ENCODE results near the gene RAB3GAP1. TPM values are rescaled to one million over a fixed set of nuclear protein-coding genes. Genes with fewer than 3 reads are reported as not detected.

Gene RAB3GAP1
- polyA plus RNA-seq, 1 donor (not counting 4 experiments of a cell fraction or from before 2014, with no cell fraction given): 41.6 TPM

DNA sequence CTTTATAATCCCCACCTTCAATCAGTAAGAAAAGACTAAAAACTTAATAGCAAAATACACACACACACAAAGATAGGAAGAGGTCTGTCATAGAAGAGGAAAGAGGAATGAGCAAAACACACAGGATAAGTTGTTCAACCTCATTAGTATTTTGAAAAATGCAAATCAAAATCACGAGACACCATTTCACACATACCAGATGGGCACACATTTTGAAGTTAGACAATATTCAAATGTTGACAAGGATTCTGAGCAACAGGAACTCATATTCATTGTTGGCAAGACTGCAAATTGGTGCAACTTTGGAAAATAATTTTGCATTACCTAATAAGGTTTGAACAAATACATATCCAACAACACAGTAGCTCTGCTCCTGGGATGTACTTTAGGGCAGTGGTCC, 127.6 kb downstream of the RAB3GAP1 start:
- no peaks in the 10 kb centered on the region for H3K79me2 ChIP-seq (ENCODE audit: control insufficient read depth, insufficient read depth, low read length)
- H3K27me3 ChIP-seq (ENCODE audit: control insufficient read depth, extremely low read depth, insufficient read depth, low read length): no peaks in the 10 kb centered on the region
- no peaks in the 10 kb centered on the region for H3K9me1 ChIP-seq (ENCODE audit: control insufficient read depth, extremely low read depth, insufficient read depth, low read length)
- peaks cover 0 to 6% of the 10 kb centered on the region in 2 experiments for H3K36me3 ChIP-seq (ENCODE audit: control insufficient read depth in 2 of 2, extremely low read depth in 1 of 2, insufficient read depth in 2 of 2, low read length in 2 of 2)
- no peak overlapping the region for H2AFZ ChIP-seq (ENCODE audit: control insufficient read depth, low read length)
- no peaks in the 10 kb centered on the region for H3K9me3 ChIP-seq (ENCODE audit: control insufficient read depth, low read depth, low read length)
- no peaks in the 10 kb centered on the region for H4K20me1 ChIP-seq (ENCODE audit: control insufficient read depth, extremely low read depth, insufficient read depth, low read length)
- no peak overlapping the region for H3K9ac ChIP-seq (ENCODE audit: control insufficient read depth, extremely low read depth, insufficient read depth, low read length)
- dilution Hi-C loops (cut with MboI; ENCODE audit: extremely low pct_ligation_motif_present, low sequenced_read_pairs): no loop called here
- no peaks in the 10 kb centered on the region for H3K4me1 ChIP-seq (ENCODE audit: control insufficient read depth, extremely low read depth, insufficient read depth, low read length)
- H3K27ac ChIP-seq (ENCODE audit: control insufficient read depth, insufficient read depth, low read length): no peak overlapping the region
- TF ChIP-seq, protein P1, sequence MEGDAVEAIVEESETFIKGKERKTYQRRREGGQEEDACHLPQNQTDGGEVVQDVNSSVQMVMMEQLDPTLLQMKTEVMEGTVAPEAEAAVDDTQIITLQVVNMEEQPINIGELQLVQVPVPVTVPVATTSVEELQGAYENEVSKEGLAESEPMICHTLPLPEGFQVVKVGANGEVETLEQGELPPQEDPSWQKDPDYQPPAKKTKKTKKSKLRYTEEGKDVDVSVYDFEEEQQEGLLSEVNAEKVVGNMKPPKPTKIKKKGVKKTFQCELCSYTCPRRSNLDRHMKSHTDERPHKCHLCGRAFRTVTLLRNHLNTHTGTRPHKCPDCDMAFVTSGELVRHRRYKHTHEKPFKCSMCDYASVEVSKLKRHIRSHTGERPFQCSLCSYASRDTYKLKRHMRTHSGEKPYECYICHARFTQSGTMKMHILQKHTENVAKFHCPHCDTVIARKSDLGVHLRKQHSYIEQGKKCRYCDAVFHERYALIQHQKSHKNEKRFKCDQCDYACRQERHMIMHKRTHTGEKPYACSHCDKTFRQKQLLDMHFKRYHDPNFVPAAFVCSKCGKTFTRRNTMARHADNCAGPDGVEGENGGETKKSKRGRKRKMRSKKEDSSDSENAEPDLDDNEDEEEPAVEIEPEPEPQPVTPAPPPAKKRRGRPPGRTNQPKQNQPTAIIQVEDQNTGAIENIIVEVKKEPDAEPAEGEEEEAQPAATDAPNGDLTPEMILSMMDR (optimal IDR thresholded peaks at IDR 0.05 in 1 of 3, IDR thresholded peaks at IDR 0.05 in 1 of 3, conservative IDR thresholded peaks at IDR 0.05 in 1 of 3; ENCODE audit: extremely low read depth in 1 of 3, insufficient read depth in 2 of 3, low read length in 3 of 3): no peak
- no peak for TF ChIP-seq EZH2 (IDR thresholded peaks at IDR 0.05; ENCODE audit: low read length)
- FAIRE-seq (no peak), DNase-seq (ENCODE audit: low read depth, low spot score) (no peak)
- H3K4me2 ChIP-seq (ENCODE audit: control insufficient read depth, extremely low read depth, insufficient read depth, low read depth, low read length): no peak overlapping the region
- H3K4me3 ChIP-seq (ENCODE audit: control insufficient read depth in 2 of 3, extremely low read depth in 1 of 3, insufficient read depth in 2 of 3, low read depth in 1 of 3, low read length in 3 of 3): no peak overlapping the region

DNA sequence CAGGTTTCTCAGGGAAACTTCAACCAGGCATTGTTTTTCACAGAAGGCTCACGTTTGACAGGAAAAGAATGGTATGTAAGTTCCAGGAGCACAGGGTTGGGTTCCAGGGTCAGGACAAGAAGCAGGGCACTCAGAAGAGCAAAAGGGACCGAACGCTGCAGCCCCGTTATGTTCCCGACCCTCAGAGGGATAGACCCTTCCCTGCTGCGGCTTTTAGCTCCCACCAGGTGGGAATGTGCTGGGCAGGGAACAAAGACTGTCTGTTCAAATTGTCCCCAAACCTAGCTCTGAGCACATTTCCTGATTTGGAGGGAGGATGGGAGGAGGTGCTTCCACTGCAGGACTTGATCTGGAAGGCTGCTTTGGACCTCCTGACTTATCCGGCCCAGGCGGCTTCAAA, 130.1 kb downstream of the RAB3GAP1 start:
- no peaks in the 10 kb centered on the region for H3K9me1 ChIP-seq (ENCODE audit: control insufficient read depth, extremely low read depth, insufficient read depth, low read length)
- no peak overlapping the region for H3K4me2 ChIP-seq (ENCODE audit: control insufficient read depth, extremely low read depth, insufficient read depth, low read depth, low read length)
- H3K4me1 ChIP-seq (ENCODE audit: control insufficient read depth, extremely low read depth, insufficient read depth, low read length): no peaks in the 10 kb centered on the region
- H3K9ac ChIP-seq (ENCODE audit: control insufficient read depth, extremely low read depth, insufficient read depth, low read length): no peak overlapping the region
- no peaks in the 10 kb centered on the region for H3K27me3 ChIP-seq (ENCODE audit: control insufficient read depth, extremely low read depth, insufficient read depth, low read length)
- TF ChIP-seq, protein P1 (optimal IDR thresholded peaks at IDR 0.05 in 1 of 3, IDR thresholded peaks at IDR 0.05 in 1 of 3, conservative IDR thresholded peaks at IDR 0.05 in 1 of 3; ENCODE audit: extremely low read depth in 1 of 3, insufficient read depth in 2 of 3, low read length in 3 of 3): no peak
- TF ChIP-seq EZH2 (IDR thresholded peaks at IDR 0.05; ENCODE audit: low read length): no peak
- peaks cover 0 to 6% of the 10 kb centered on the region in 2 experiments for H3K36me3 ChIP-seq (ENCODE audit: control insufficient read depth in 2 of 2, extremely low read depth in 1 of 2, insufficient read depth in 2 of 2, low read length in 2 of 2)
- FAIRE-seq (no peak), DNase-seq (ENCODE audit: low read depth, low spot score) (no peak)
- H3K4me3 ChIP-seq (ENCODE audit: control insufficient read depth in 2 of 3, extremely low read depth in 1 of 3, insufficient read depth in 2 of 3, low read depth in 1 of 3, low read length in 3 of 3): no peak overlapping the region
- H2AFZ ChIP-seq (ENCODE audit: control insufficient read depth, low read length): no peak overlapping the region
- H4K20me1 ChIP-seq (ENCODE audit: control insufficient read depth, extremely low read depth, insufficient read depth, low read length): no peaks in the 10 kb centered on the region
- dilution Hi-C loops (cut with MboI; ENCODE audit: extremely low pct_ligation_motif_present, low sequenced_read_pairs): no loop called here
- H3K27ac ChIP-seq (ENCODE audit: control insufficient read depth, insufficient read depth, low read length): no peak overlapping the region
- no peaks in the 10 kb centered on the region for H3K9me3 ChIP-seq (ENCODE audit: control insufficient read depth, low read depth, low read length)
- no peaks in the 10 kb centered on the region for H3K79me2 ChIP-seq (ENCODE audit: control insufficient read depth, insufficient read depth, low read length)

Data from keratinocyte (primary cell).